ENCODE results near the gene NOS3. TPM values are rescaled to one million over a fixed set of nuclear protein-coding genes. Genes with fewer than 3 reads are reported as not detected.
A peak's percentile ranks its signal among the peaks of the same experiment; 100 is the strongest.

The NOS3 gene
- total and polyA plus RNA-seq, 9 of the 15 experiments (the other 6 are each of a cell fraction or from before 2014, with no cell fraction given), result 1.1 to 121 (median 23.6) TPM

DNA sequence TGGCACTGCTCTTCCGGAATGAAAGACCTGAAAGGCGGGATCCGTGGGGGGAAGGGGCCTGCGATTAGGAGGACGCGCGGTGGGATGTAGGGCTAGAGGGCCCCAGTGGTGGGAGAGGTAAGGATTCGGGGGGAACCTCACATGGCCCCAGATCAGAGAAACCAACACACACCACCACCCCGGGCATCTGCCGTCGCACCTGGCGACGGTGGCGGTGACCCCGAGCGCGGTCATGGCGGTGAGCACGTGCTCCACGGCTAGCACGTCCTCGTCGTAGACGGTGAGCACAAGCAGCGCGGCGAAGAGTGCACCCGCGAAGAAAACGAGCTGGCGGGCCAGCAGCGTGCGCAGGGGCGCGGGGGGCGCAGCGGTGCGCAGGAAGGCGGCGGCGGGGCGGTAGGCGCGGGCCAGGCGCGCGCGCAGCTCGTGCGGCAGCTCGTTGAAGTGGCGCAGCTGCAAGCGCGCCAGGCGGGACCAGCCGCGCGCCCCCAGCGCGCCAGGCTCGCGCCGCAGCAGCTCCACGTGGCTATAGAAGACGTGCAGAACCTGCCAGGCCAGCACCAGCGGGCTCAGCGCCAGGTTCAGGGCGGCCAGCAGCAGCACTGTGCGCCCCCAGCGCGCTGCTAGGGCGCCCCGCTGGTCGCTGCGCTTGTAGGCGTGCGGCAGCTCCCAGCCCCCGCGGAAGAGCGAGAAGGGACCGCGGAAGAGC, 27.8 kb downstream of the NOS3 start (continued):
- TF ChIP-seq HMGN3 (IDR thresholded peaks at IDR 0.05; ENCODE audit: borderline replicate concordance, extremely low read depth, insufficient read length, low read depth, low read length) (peak; percentile 9), GTF2A2 (tag; IDR thresholded peaks at IDR 0.05) (no peak), CHD1 (IDR thresholded peaks at IDR 0.05; ENCODE audit: low read length) (no peak), NFYB (IDR thresholded peaks at IDR 0.05; ENCODE audit: extremely low read depth, insufficient read length) (no peak), ZC3H4 (CRISPR knock-in tag; IDR thresholded peaks at IDR 0.05; ENCODE audit: borderline replicate concordance) (0 out of 2 replicates have a peak, but pooled peaks have one; percentile 40), ZNF668 (CRISPR knock-in tag; IDR thresholded peaks at IDR 0.05) (no peak), POLR2AphosphoS2 (IDR thresholded peaks at IDR 0.05; ENCODE audit: low read length) (no peak), HDAC1 (IDR thresholded peaks at IDR 0.05) (no peak), RUNX1 (IDR thresholded peaks at IDR 0.05; ENCODE audit: low read depth) (no peak), BRD4 (IDR thresholded peaks at IDR 0.05) (no peak), PRPF4 (IDR thresholded peaks at IDR 0.05; ENCODE audit: insufficient read depth, low read depth, low read length, poor library complexity, severe bottlenecking) (peak; percentile 24), ZNF408 (CRISPR knock-in tag; IDR thresholded peaks at IDR 0.05; ENCODE audit: low read depth) (no peak), GTF2E2 (tag; IDR thresholded peaks at IDR 0.05) (no peak), NCOR1 (IDR thresholded peaks at IDR 0.05) (no peak), EHMT2 (IDR thresholded peaks at IDR 0.05) (no peak), HNRNPL (IDR thresholded peaks at IDR 0.05; ENCODE audit: low read depth, low read length) (peak; percentile 40; the same call in 1 of the 2 replicates), POLR2G (IDR thresholded peaks at IDR 0.05; ENCODE audit: low read depth, low read length) (peak; percentile 9; the same call in 1 of the 2 replicates), ZNF23 (CRISPR knock-in tag; IDR thresholded peaks at IDR 0.05) (no peak), RBFOX2 (IDR thresholded peaks at IDR 0.05; ENCODE audit: low read depth, low read length) (peak; percentile 3; the same call in 1 of the 2 replicates)
- TF ChIP-seq, protein P1, sequence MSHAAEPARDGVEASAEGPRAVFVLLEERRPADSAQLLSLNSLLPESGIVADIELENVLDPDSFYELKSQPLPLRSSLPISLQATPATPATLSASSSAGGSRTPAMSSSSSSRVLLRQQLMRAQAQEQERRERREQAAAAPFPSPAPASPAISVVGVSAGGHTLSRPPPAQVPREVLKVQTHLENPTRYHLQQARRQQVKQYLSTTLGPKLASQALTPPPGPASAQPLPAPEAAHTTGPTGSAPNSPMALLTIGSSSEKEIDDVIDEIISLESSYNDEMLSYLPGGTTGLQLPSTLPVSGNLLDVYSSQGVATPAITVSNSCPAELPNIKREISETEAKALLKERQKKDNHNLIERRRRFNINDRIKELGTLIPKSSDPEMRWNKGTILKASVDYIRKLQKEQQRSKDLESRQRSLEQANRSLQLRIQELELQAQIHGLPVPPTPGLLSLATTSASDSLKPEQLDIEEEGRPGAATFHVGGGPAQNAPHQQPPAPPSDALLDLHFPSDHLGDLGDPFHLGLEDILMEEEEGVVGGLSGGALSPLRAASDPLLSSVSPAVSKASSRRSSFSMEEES (CRISPR knock-in tag; IDR thresholded peaks at IDR 0.05), result no peak
- TF ChIP-seq, protein P2, sequence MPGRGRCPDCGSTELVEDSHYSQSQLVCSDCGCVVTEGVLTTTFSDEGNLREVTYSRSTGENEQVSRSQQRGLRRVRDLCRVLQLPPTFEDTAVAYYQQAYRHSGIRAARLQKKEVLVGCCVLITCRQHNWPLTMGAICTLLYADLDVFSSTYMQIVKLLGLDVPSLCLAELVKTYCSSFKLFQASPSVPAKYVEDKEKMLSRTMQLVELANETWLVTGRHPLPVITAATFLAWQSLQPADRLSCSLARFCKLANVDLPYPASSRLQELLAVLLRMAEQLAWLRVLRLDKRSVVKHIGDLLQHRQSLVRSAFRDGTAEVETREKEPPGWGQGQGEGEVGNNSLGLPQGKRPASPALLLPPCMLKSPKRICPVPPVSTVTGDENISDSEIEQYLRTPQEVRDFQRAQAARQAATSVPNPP (IDR thresholded peaks at IDR 0.05; ENCODE audit: borderline replicate concordance, insufficient read depth, insufficient read length), result no peak
- TF ChIP-seq, protein P3, sequence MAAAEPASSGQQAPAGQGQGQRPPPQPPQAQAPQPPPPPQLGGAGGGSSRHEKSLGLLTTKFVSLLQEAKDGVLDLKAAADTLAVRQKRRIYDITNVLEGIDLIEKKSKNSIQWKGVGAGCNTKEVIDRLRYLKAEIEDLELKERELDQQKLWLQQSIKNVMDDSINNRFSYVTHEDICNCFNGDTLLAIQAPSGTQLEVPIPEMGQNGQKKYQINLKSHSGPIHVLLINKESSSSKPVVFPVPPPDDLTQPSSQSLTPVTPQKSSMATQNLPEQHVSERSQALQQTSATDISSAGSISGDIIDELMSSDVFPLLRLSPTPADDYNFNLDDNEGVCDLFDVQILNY (CRISPR knock-in tag; IDR thresholded peaks at IDR 0.05), result no peak
- TF ChIP-seq, protein P4, sequence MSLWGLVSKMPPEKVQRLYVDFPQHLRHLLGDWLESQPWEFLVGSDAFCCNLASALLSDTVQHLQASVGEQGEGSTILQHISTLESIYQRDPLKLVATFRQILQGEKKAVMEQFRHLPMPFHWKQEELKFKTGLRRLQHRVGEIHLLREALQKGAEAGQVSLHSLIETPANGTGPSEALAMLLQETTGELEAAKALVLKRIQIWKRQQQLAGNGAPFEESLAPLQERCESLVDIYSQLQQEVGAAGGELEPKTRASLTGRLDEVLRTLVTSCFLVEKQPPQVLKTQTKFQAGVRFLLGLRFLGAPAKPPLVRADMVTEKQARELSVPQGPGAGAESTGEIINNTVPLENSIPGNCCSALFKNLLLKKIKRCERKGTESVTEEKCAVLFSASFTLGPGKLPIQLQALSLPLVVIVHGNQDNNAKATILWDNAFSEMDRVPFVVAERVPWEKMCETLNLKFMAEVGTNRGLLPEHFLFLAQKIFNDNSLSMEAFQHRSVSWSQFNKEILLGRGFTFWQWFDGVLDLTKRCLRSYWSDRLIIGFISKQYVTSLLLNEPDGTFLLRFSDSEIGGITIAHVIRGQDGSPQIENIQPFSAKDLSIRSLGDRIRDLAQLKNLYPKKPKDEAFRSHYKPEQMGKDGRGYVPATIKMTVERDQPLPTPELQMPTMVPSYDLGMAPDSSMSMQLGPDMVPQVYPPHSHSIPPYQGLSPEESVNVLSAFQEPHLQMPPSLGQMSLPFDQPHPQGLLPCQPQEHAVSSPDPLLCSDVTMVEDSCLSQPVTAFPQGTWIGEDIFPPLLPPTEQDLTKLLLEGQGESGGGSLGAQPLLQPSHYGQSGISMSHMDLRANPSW (CRISPR knock-in tag; IDR thresholded peaks at IDR 0.05), result 0 out of 2 replicates have a peak, but pooled peaks have one; percentile 74

Data from K562 (cell line).